ENCODE measurements around the gene ABCA3.

ABCA3 gene

GRCh38 chr16:2233872-2234812, 106.4 kb downstream of the ABCA3 start:
- DNase-seq (ENCODE audit: low spot score): no peak

- no peak for DNase-seq (ENCODE audit: low spot score)
Measured at GRCh38 chr16:2233046-2233775, 107.3 kb downstream of the ABCA3 start.

- DNase-seq (ENCODE audit: low spot score): no peak
Measured at GRCh38 chr16:2232094-2232990, 108.2 kb downstream of the ABCA3 start.

GRCh38 chr16:2231016-2231931, 109.3 kb downstream of the ABCA3 start:
- no peak for DNase-seq (ENCODE audit: low spot score)

GRCh38 chr16:2230376-2230775, 110.2 kb downstream of the ABCA3 start:
- no peak for DNase-seq (ENCODE audit: low spot score)

- DNase-seq (ENCODE audit: low spot score): no peak
Measured at GRCh38 chr16:2229632-2230250, 110.8 kb downstream of the ABCA3 start.

- no peak for DNase-seq (ENCODE audit: low spot score)
Measured at GRCh38 chr16:2229091-2229490, 111.4 kb downstream of the ABCA3 start.

- no peak for DNase-seq (ENCODE audit: low spot score)
Measured at GRCh38 chr16:2228161-2228824, 112.2 kb downstream of the ABCA3 start.

- DNase-seq (ENCODE audit: low spot score): no peak
Measured at GRCh38 chr16:2226918-2227317, 113.6 kb downstream of the ABCA3 start.

GRCh38 chr16:2226245-2226793, 114.2 kb downstream of the ABCA3 start:
- DNase-seq (ENCODE audit: low spot score): no peak

Measured in hematopoietic multipotent progenitor cell treated with erythropoietin and hydrocortisone succinate and interleukin-3 and kit ligand, for 15 days (in vitro differentiated cells).